Lower lobe of right lung (tissue), 2 donors: ENCODE measurements around the gene EYA2. TPM values are rescaled to one million over a fixed set of nuclear protein-coding genes. Genes with fewer than 3 reads are reported as not detected.

ENCODE experiments used
- ATAC-seq, 2 donors: fragments of 200-7000 bp; cut with Tn5 transposase; one replicate each; pipeline ENCODE4 v1.9.1; 2020 to 2022; ENCODE audit warnings: mild to moderate bottlenecking in 2 of 2, moderate library complexity in 2 of 2
- DNase-seq: peaks from one replicate; pipeline ENCODE4 v3.0.0-alpha.2; 2020
- H3K27ac ChIP-seq: fragments of 200-600 bp; one replicate; pipeline ENCODE4 v1.8.0; 2022
- H3K27me3 ChIP-seq: fragments of 200-600 bp; one replicate; pipeline ENCODE4 v1.8.0; 2022; ENCODE audit warnings: low read depth
- H3K36me3 ChIP-seq: fragments of 200-600 bp; one replicate; pipeline ENCODE4 v1.8.0; 2022; ENCODE audit warnings: mild to moderate bottlenecking
- H3K4me1 ChIP-seq: fragments of 200-600 bp; one replicate; pipeline ENCODE4 v1.8.0; 2022
- H3K4me3 ChIP-seq: fragments of 200-600 bp; one replicate; pipeline ENCODE4 v1.8.0; 2022; ENCODE audit warnings: mild to moderate bottlenecking
- H3K9me3 ChIP-seq: fragments of 200-600 bp; one replicate; pipeline ENCODE4 v1.8.0; 2022
- intact Hi-C: fragments of 100-400 bp; cut with DNase I; formaldehyde crosslinking; loops from one replicate; pipeline ENCODE4 v1.11.0; 2022
- total RNA-seq: library from RNA; stranded (reverse); fragmentation: NEBNext Ultra II Directional; extraction: Animal tissue kit (Norgen Biotek cat#: 25700); gene quantifications from one replicate; pipeline ENCODE4 v1.2.1, GENCODE V29; 2021
- TF ChIP-seq, protein P1 (sequence below): fragments of 200-600 bp; IDR thresholded peaks from one replicate; pipeline ENCODE4 v1.8.0; 2022; ENCODE audit warnings: antibody characterized with exemption, mild to moderate bottlenecking
- donor health status: DM: no; HTN: yes; CAD: no; lungs with severe emphysema.

The EYA2 gene
- total RNA-seq, 1 donor from 2014 or later = 3.5 TPM

- H3K27me3 ChIP-seq = peaks cover 7% of the 10 kb centered on the region
- no peaks in the 10 kb centered on the region for H3K36me3 ChIP-seq
- DNase-seq = no peak
- intact Hi-C loops = no loop called here
- ATAC-seq = no peak
- no peak overlapping the region for H3K4me3 ChIP-seq
- TF ChIP-seq, protein P1, sequence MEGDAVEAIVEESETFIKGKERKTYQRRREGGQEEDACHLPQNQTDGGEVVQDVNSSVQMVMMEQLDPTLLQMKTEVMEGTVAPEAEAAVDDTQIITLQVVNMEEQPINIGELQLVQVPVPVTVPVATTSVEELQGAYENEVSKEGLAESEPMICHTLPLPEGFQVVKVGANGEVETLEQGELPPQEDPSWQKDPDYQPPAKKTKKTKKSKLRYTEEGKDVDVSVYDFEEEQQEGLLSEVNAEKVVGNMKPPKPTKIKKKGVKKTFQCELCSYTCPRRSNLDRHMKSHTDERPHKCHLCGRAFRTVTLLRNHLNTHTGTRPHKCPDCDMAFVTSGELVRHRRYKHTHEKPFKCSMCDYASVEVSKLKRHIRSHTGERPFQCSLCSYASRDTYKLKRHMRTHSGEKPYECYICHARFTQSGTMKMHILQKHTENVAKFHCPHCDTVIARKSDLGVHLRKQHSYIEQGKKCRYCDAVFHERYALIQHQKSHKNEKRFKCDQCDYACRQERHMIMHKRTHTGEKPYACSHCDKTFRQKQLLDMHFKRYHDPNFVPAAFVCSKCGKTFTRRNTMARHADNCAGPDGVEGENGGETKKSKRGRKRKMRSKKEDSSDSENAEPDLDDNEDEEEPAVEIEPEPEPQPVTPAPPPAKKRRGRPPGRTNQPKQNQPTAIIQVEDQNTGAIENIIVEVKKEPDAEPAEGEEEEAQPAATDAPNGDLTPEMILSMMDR = no peak
- no peak overlapping the region for H3K27ac ChIP-seq
- H3K4me1 ChIP-seq = no peaks in the 10 kb centered on the region
- no peaks in the 10 kb centered on the region for H3K9me3 ChIP-seq
Measured at GRCh38 chr20:46850896-46851295, 43.7 kb upstream of the EYA2 start.

- no peak for ATAC-seq
- no peaks in the 10 kb centered on the region for H3K36me3 ChIP-seq
Measured at GRCh38 chr20:46851746-46852145, 42.9 kb upstream of the EYA2 start.

GRCh38 chr20:46852313-46852712 lies 42.3 kb upstream of the EYA2 start:
- intact Hi-C loops = no loop called here
- no peak overlapping the region for H3K4me3 ChIP-seq
- TF ChIP-seq, protein P1 = no peak
- DNase-seq = no peak
- no peaks in the 10 kb centered on the region for H3K36me3 ChIP-seq
- ATAC-seq = no peak
- H3K27ac ChIP-seq = no peak overlapping the region
- no peaks in the 10 kb centered on the region for H3K4me1 ChIP-seq
- H3K9me3 ChIP-seq = no peaks in the 10 kb centered on the region
- H3K27me3 ChIP-seq = peaks cover 7% of the 10 kb centered on the region

More at GRCh38 chr20:46851746-46852145, 42.9 kb upstream of the EYA2 start:
- no peak overlapping the region for H3K27ac ChIP-seq
- intact Hi-C loops = no loop called here
- no peak for DNase-seq
- no peaks in the 10 kb centered on the region for H3K4me1 ChIP-seq
- H3K4me3 ChIP-seq = no peak overlapping the region
- H3K27me3 ChIP-seq = peaks cover 7% of the 10 kb centered on the region
- H3K9me3 ChIP-seq = no peaks in the 10 kb centered on the region
- TF ChIP-seq, protein P1 = no peak

GRCh38 chr20:46853926-46854325 lies 40.7 kb upstream of the EYA2 start:
- TF ChIP-seq, protein P1 = no peak
- peaks cover 7% of the 10 kb centered on the region for H3K27me3 ChIP-seq
- ATAC-seq (no peak), DNase-seq (no peak)
- no peaks in the 10 kb centered on the region for H3K9me3 ChIP-seq
- H3K36me3 ChIP-seq = no peaks in the 10 kb centered on the region
- intact Hi-C loops = no loop called here
- H3K27ac ChIP-seq = no peak overlapping the region
- H3K4me1 ChIP-seq = no peaks in the 10 kb centered on the region
- no peak overlapping the region for H3K4me3 ChIP-seq

DNA sequence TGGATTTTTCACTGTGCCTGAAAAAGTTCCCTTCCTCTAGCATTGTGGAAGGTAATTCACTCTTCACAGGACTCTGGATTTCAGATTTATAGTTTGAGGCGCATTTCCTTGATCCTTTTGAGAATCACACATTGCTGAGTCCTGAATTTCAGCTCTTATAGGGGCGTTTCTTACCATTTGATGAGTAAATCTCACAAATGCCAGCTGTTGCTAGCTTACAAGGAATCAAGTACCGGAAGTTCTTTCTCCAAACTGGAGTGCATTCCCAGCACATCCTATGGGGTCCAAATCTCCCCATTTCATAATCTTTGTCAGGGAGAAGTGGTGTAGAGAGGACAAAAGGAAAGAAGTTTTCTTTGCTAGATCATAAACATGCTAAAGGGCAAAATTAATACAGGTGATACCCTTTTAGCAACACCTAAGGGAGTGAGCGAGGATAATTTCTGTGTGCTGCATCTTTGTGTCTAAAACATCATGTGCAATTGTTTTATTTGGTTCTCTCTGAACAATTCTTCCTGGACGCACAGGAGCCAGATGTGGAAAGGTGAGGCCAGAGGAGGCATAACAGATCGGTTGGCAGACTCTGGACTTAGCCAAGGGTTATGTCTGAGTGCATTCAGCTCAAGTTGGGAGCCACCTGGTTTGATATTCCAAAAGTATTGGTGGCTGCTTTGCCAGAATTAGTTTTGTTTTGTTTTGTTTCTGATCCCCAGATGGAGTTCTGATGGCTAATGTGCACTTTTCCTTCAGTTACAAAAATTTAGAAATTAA lies 37.4 kb upstream of the EYA2 start:
- H3K27me3 ChIP-seq = no peaks in the 10 kb centered on the region
- H3K27ac ChIP-seq = no peak overlapping the region
- intact Hi-C loops = no loop called here
- H3K36me3 ChIP-seq = no peaks in the 10 kb centered on the region
- no peak overlapping the region for H3K4me3 ChIP-seq
- ATAC-seq (no peak), DNase-seq (no peak)
- no peaks in the 10 kb centered on the region for H3K9me3 ChIP-seq
- no peaks in the 10 kb centered on the region for H3K4me1 ChIP-seq
- TF ChIP-seq, protein P1 = no peak
